HG03280 (cell line): ENCODE data around the gene FCGR3B.
"Not testable (repeated sequence)": the region's sequence is repeated elsewhere in the genome, so short reads cannot be mapped to it uniquely, and the experiment has no call there.

Experiments used
- ATAC-seq: cut with Tn5 transposase; IDR thresholded peaks from one replicate; pipeline ENCODE4 v1.9.1; 2021; ENCODE audit warnings: mild to moderate bottlenecking, moderate library complexity; ENCODE audit not compliant: unreplicated experiment

Gene FCGR3B

DNA sequence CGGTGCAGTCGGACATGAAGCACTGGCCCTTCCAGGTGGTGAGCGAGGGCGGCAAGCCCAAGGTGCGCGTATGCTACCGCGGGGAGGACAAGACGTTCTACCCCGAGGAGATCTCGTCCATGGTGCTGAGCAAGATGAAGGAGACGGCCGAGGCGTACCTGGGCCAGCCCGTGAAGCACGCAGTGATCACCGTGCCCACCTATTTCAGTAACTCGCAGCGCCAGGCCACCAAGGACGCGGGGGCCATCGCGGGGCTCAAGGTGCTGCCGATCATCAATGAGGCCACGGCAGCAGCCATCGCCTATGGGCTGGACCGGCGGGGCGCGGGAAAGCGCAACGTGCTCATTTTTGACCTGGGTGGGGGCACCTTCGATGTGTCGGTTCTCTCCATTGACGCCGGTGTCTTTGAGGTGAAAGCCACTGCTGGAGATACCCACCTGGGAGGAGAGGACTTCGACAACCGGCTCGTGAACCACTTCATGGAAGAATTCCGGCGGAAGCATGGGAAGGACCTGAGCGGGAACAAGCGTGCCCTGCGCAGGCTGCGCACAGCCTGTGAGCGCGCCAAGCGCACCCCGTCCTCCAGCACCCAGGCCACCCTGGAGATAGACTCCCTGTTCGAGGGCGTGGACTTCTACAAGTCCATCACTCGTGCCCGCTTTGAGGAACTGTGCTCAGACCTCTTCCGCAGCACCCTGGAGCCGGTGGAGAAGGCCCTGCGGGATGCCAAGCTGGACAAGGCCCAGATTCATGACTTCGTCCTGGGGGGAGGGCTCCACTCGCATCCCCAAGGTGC, 24.2 kb downstream of the FCGR3B start:
- ATAC-seq: not testable (repeated sequence)

DNA sequence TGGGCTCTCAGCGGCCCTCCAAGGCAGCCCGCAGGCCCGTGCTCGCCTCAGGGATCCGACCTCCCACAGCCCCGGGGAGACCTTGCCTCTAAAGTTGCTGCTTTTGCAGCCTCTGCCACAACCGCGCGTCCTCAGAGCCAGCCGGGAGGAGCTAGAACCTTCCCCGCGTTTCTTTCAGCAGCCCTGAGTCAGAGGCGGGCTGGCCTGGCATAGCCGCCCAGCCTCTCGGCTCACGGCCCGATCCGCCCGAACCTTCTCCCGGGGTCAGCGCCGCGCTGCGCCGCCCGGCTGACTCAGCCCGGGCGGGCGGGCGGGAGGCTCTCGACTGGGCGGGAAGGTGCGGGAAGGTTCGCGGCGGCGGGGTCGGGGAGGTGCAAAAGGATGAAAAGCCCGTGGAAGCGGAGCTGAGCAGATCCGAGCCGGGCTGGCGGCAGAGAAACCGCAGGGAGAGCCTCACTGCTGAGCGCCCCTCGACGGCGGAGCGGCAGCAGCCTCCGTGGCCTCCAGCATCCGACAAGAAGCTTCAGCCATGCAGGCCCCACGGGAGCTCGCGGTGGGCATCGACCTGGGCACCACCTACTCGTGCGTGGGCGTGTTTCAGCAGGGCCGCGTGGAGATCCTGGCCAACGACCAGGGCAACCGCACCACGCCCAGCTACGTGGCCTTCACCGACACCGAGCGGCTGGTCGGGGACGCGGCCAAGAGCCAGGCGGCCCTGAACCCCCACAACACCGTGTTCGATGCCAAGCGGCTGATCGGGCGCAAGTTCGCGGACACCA, 25.0 kb downstream of the FCGR3B start:
- ATAC-seq: not testable (repeated sequence)

DNA sequence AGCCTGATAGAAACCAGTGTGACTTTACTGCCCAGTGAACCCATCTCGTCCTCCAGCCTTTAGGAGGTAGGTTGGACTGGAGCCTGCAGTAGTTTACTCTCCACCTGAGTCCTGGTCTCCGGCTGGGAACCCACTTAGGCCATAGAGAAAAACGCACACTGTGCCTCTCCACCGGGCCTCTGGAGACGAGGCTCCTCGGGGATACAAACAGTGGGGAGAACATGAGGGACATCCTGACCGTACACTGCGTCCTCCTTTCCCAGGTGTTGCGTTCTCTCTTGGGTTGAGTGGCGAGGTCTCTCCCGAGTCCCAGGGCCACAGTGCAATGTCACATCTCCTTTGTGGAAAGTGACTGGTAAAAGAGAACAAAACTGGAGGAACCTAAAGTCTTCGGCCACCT, 26.0 kb downstream of the FCGR3B start:
- ATAC-seq: not testable (repeated sequence)

DNA sequence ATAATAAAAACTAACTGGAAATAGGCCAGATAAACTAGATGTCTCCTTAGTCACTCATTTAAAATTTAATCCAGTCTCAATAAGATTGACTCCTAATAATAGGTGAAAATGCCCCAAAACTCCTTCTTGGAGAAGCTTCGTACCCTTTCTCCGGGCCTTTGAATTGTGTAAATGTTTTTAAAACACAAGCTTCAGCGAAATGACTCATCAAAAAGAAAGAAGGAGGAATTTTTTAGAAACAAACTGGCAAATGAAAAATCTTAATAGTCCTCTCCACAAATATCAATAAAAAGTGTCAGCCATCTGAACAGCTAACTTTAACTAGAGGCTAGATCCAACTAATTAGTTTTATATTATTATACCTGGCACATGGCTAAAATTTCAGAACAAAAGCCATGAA, 33.9 kb downstream of the FCGR3B start:
- not testable (repeated sequence) for ATAC-seq

DNA sequence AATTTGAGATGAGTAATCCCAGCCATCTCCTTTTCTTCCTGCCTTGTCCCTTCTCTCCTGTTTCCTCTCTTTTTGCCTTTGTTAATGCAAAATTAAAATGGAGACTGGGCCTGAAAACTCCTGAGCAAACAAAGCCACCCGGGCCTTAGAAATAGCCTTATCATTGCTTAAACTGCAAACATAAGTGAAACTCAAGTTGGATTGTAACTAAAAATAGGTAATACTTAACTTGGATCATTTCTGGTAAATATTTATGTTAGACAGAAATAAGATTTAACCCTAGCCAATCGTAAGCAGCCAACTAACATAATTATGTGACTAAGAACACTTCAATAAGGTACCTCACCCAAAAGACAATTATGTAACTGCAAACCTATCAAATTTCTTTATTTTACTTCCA, 35.4 kb downstream of the FCGR3B start:
- ATAC-seq: not testable (repeated sequence)

DNA sequence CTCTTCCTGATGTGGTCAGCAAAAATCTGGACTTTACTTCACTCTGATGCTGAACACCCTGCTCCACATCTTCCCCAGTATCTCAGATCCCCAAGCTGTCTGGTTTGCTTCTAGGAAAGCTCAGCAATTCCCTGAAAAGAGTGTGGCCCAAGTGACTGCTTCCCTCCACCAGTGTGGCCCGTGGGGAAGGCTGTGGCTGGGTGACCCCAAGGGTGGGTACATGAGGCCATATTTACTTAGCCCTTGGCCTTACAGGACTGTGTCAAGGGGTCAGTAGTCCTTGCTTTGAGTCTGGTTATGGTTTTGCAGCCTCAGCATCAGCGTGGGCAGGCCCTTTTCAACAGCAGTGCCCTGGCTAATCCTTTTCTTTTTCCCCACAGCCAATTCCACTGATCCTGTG, 35.8 kb downstream of the FCGR3B start:
- not testable (repeated sequence) for ATAC-seq

DNA sequence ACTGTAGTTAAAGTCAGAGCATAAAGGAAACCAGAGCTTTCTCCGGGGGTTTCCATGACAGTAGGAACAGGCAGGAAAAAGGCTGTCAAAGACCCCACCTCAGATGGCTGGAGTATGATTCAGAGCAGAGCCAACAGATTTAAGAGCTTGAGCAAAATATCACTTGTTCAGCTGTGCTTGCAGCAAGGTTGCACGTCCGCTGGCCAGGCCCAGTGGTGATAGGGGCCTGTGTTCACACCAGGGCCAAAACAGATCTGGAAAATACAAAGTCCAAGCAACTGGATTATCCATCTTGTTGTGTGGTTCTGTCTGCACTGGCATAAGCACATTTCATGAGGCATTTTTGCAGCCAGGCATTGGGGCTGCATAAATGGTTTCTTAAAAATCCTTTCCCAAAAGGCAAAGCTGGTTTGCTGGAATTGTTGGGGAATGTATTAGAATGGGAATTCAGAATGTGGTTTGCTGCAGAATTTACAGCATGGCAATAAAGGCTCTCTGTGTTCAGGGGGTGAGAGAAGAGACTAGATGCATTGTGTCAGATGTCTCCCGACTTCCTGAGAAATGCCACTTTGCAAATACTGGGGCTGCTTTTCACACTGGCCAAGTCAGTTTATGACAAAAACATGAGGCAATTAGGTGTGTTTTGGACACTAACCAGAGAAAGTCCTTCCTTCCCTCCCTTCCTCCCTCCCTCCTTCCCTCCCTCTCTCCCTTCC, 36.5 kb downstream of the FCGR3B start:
- ATAC-seq: not testable (repeated sequence)

DNA sequence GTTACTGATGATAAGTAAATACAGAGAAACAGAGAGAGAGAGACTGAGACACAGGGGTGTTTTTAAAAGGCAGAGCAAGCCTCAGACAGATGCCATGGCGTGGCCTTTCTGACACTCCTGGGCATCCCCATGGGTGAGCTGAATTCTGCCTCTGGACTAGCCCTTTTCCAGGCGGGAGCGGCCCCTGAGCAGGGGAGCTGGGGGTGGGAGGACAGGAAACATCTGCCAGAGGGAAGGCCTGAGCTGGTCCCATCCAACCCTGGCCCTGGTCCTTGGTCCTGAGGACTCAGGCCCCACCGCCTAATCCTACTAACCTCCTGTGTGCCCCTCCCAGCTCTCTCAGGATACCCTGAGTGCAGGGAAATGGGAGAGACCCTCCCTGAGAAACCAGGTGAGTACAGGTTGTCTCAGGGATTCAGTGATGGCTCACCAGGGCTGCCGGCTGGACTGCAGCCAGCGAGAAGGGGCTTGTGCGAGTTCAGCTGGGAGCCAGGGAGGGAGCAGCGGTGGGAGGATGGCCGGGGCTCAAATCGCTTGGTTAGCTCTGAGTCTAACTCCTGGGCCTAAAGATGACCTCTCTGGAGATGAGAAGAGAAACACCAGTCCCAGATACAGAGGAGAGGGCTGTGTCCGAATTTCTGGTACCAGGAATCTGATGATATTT, 37.8 kb downstream of the FCGR3B start:
- ATAC-seq: not testable (repeated sequence)

DNA sequence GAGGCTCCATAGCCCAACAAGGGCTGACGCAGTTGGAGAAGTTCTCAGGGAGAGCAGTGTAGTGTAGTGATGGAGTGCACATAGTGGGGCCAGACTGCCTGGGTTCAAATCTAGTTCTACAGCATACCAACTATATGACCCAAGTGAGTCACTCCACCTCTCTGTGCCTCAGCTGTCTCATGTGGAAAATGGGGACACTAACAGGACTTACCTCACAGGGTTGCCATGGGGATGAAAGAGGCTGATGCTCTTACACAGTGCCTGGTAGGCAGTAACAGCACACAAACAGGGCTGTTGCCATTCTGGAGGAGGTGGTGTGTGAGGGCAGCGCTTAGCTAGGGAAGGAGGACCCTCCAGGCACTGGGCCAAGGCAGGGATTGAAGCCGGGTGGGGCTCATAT, 38.4 kb downstream of the FCGR3B start:
- ATAC-seq: not testable (repeated sequence)

DNA sequence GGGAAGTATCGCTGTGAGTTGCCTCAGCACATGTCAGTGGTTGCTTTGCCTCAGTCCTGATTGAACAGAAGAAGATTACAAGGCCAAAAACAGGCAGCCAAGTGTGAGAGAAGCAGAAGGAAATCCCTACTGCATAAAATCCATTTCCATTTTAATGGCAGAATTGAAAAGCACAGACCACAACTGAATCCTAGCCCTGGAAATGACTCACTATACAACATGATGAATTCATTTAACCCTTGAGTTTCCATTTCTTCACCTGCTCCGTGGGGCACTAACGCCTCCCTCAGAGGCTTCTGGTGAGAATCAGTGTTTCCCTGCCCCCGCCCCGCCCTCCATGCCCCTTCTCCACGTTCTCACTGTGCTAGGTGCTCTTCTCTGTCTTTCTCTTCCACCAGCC, 41.1 kb downstream of the FCGR3B start:
- ATAC-seq: not testable (repeated sequence)

DNA sequence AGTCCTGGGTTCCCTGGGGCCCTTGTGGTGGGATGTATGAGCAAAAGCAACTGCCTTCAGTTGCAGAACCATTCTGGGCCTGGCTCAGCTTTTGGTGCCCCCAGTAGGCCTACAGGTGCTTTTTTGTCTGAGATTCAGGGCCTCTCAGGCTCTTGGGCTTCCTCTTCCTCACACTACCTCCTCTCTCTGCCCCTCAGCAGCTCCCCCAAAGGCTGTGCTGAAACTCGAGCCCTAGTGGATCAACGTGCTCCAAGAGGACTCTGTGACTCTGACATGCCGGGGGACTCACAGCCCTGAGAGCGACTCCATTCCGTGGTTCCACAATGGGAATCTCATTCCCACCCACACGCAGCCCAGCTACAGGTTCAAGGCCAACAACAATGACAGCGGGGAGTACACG, 41.6 kb downstream of the FCGR3B start:
- not testable (repeated sequence) for ATAC-seq

DNA sequence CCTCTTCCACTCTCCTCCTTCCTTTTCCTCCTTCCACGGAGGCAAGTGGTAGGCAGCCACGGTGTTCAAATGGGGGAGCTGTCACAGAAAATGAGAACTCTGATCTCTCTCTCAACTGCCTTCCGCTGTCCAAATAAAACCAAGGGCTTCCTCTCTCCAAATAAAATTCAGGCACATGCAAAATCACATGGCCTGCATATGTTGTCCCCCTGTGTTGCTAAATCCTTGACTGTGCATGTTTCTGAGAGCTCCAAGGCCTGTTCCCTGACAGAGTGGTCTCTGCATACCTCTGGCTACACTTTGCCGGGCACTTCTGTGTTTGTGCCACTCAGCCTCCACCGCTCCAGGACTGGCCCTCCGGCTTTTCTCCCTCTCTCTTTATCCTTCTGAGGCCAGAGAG, 42.4 kb downstream of the FCGR3B start:
- not testable (repeated sequence) for ATAC-seq

DNA sequence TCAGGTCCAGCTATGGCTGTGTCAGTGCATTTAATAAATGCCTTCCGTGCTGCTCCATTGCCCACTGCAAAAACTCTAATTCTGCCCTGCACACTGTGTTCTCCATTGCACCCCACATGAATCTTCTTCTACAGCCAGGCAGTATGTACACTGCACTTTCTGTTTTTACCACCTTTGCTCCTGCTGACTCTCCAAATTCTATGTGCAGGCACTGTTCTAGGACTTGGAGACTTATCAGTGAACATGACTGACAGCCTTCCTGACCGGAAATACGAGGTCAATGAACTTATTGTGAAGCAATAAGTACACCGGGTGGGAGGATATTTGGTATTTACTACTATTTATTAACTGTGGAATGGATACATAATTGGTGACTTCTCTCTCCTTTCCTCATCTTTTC, 48.1 kb downstream of the FCGR3B start:
- not testable (repeated sequence) for ATAC-seq

DNA sequence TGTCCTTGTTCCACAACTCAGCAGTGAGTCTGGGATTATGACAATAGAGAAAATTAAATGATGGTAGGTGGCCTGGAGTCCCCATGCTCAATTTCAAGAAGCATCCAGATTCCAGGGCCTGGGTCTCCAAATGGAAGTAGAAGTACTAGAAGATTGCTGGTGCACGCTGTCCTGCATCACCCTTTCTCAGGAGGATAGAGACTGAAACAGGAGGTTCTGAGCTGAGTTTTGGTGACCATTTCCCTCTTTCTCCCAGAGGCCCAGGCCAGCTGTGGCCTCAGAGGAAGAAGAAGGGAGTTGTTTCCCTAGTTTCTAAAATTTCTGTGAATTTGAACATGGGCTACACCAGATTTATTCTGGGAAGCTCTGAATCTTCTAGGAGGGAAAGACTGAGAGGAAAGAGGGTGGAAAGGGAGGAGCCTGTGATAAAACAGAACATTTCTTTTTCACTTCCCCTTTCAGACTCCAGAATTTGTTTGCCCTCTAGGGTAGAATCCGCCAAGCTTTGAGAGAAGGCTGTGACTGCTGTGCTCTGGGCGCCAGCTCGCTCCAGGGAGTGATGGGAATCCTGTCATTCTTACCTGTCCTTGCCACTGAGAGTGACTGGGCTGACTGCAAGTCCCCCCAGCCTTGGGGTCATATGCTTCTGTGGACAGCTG, 50.0 kb downstream of the FCGR3B start:
- peak; percentile 72 for ATAC-seq

DNA sequence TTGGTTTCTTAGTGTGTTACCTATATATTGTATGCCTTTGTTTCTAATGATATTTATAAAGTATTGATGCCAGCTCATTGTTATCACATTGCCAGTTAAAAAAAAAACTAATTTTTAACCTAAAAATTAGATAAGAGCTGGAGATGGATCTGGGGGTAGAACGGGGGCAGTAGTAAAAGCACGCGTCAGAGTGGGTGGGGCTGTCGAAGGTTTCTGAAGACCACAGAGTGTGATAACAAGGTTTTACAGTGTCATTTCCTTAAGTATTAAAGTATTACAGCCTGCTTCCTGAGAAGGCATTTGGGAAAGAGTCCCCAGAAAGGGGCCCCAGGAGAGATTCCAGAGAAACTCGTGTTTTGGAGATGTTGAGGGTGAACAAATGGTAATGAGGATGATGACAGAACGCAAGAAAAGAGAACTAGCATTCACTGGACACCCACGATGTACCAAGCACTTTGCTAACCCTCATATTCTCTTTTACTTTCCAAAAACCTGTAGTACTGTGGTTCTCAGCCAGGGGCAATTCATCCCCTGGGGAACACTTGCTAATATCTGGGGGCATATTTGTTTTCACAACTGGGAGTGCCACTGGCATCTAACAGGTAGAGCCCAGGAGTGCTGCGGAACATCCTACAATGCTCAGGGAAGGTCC, 51.0 kb downstream of the FCGR3B start:
- not testable (repeated sequence) for ATAC-seq

DNA sequence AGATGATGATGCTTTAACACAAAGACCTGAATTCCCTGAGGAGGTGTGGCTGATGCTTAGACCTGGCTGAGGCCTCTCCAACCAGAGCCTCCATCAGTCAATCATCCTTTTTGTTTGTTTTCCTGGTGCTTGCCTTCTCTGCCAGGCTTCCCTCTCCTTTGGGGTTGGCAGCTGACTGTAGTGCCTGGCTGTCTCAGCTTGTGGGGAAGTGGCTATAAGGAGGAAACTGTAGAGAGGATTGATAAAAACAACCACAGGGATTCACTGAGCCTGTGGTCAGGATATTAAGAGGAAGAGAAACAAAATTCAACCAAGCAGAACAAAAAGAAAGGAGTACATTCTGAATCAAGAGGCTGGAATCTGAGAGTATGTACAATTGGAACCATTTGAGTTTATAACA, 54.3 kb downstream of the FCGR3B start:
- not testable (repeated sequence) for ATAC-seq
